CD4-positive, alpha-beta T cell treated with Interleukin-6 for 4 hours (primary cell): ENCODE measurements around the gene UBR3.
"Not testable (repeated sequence)": the region's sequence is repeated elsewhere in the genome, so short reads cannot be mapped to it uniquely, and the experiment has no call there.

ENCODE experiments used
- DNase-seq: peaks from one replicate; pipeline ENCODE4 v3.0.0-alpha.2; 2020; ENCODE audit warnings: mixed read lengths

Gene UBR3

DNA sequence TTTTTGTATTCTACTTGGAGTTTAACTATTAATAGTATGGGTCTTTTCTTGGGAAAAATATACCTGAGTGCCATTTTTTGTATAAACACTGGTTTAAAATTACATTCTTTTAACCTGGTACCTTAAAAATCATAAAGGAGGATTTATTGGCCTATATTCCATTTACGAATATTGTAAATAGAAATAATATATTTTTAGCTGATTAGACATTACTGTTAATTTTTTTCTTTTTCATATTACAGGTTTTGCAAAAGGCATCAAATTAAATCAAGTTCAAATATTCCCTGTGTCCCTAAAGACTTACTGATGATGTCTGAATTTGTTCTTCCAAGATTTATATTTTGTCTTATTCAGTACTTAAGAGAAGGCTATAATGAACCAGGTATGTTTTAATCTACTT, 44.7 kb downstream of the UBR3 start:
- no peak for DNase-seq

- peak; percentile 13 for DNase-seq
Observed at GRCh38 chr2:169877398-169877797, 50.1 kb downstream of the UBR3 start.

- DNase-seq: no peak
Observed at GRCh38 chr2:169887120-169887519, 59.9 kb downstream of the UBR3 start.

DNA sequence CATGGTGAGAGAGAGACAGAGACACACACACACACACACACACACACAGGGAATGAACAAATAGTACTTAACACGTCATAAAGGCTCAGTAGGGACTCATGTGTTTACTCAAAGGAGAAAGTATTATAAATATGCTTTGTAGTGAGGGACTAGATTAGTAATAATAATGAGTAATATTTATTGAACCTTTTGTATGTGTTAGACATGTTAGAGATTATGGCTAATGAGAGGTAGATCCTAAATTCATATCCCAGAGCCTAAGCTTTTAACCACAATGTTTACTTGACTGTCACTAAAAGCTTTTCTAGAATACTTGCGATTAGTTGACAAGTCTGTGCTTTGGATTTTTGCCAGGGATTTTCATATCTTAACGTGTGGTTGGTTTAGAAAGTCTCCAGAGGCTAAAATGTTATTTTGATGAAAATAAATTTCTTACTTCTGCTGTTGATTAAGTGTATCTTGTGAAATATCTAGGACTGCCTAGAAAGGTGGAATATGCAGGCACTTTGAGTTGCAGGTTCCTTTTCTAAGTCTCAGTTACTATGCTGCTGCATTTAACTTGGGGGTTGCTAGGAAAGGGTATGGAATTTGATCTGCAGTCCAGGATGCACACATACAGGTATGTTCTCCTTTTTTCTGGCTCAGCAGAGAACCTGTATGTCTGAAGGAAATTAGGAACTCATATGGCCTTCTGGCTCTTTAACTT, 64.5 kb downstream of the UBR3 start:
- DNase-seq: no peak

DNA sequence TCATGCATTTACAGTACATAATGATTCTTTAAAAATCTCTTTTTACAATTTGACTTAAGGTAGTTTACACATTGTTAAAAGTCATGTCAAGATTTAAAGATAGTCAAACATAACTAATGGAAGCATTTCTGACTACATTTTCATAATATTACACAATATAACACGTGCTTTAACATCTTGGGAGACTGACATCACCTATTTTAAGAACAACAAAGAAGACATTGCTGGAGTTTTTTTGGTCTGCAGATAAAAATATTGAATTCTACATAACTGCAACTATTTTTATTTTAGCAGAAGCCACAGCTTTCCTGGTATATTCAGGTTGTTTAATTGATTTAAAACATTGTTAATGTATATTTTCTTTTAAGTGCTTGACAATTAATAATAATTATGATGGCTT, 65.7 kb downstream of the UBR3 start:
- no peak for DNase-seq

GRCh38 chr2:169895294-169895985, 68.2 kb downstream of the UBR3 start:
- DNase-seq: no peak

DNA sequence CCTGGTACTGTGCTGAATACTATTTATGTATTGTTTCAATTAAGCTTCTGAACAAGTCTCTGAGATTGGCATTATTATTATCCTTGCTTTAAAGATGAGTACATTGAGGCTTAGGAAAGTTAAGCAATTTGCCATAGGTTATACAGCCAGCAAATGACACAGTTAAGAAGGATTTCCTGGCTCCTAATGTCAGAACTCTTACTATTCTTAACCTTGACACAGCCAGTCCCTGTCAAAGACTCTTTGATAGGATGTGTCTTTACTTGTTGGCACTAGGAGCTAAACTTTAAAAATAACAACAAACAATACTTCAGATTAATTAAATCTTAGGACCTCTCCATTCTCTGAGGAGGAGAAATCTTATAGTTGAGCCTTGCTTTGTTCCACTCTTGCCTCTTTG, 70.6 kb downstream of the UBR3 start:
- DNase-seq: no peak

- DNase-seq: not testable (repeated sequence)
Observed at GRCh38 chr2:169900103-169900502, 72.8 kb downstream of the UBR3 start.

- no peak for DNase-seq
Observed at GRCh38 chr2:169900686-169901085, 73.4 kb downstream of the UBR3 start.

DNA sequence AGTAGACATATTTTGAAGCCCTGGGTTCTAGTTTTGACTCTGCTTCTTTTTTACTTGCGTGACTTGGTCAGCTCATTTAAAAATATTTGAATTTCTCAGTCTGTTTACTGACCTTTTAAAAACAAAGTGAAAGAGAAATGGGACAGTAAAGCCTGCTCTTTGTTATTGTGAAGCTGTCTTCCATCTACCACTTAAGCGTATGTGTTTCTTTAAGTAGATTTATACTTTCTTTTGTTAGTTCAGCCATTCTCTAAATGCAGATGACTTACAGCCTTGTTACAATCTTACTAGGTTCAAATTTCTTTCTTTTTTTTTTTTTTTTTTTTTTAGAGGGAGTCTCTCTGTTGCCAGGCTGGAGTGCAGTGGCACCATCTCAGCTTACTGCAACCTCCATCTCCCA, 79.5 kb downstream of the UBR3 start:
- no peak for DNase-seq

DNA sequence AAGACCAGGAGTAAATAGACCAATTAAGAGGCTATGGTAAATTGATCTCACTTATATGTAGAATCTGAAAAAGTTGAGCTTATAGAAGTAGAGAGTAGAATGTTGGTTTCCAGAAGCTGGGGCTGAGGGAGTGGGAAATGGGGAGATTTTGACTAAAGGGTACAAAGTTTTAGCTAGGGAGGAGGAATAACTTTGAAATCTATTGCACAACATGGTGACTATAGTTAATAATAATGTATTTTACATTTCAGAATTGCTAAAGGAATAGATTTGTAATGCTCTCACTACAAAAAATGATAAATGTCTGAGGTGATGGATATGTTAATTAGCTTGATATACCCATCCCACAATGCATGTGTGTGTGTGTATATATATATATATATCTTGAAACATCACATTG, 82.1 kb downstream of the UBR3 start:
- no peak for DNase-seq

DNA sequence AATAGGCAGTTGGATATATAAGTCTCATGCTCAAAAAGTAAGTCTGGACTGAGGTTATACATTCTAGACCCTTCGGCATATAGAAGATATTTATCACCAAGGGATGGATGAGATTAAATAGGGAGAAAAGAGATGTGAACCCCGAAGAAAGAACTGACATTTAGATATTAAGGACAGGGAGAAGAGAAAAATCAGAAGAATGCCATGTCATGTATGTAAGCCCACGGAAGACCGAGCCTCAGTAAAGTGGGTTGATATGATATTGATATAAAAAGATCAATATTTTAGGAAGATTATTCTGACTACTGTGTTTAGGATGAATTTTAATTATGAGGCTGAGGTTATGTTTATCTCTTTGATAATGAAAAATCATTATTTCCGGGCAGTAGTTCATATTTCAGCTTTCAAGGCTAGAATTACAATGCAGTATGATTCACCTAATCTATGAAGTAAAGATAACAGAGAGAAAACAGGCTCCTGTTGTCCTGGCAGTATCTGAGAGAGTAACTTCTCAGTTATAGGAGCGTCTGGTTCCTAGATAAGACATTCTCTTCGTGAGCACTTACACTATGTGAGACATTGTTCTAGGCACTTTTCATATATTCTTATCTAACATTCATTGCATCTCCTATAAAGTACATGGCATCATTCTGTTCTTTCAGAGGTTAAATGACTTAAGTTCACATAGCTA, 83.0 kb downstream of the UBR3 start:
- no peak for DNase-seq

DNA sequence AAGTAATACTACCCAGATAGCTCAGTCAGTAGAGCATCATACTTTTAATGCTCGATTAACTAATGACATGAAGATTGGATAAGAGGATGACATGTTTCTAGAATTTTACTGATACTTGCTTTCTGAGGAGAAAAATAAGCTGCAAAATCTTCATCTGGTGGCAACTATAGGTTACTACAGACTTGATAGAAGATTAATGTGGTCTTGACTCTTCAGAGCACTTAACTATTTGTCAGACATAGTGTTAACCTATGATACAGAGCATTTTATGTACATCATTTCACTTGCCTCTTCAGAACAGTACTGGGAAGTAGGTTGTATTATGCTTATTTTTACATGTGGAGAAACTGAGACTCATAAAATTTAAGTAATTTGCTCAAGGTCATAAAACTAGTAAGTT, 83.9 kb downstream of the UBR3 start:
- no peak for DNase-seq

DNA sequence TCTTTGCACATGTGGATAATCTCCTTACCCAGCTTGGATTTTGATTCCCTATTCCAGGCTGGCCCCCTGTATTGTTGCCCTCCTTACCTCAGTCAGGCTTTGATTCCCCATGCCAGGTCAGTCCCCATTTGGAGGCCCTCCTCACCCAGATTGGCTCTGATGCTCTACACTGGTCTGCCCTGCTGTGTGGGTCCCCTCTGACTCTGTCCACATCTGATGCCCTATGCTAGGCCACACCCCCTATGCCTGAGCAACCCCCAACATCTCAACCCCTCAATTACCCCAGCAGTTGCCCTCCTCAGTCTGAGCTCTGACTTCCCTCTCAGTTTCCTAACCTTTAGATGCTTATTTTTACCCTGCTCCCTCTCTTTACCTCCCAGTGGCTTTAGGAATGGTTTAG, 89.4 kb downstream of the UBR3 start:
- DNase-seq: no peak

- DNase-seq: no peak
Observed at GRCh38 chr2:169923977-169924376, 96.7 kb downstream of the UBR3 start.

DNA sequence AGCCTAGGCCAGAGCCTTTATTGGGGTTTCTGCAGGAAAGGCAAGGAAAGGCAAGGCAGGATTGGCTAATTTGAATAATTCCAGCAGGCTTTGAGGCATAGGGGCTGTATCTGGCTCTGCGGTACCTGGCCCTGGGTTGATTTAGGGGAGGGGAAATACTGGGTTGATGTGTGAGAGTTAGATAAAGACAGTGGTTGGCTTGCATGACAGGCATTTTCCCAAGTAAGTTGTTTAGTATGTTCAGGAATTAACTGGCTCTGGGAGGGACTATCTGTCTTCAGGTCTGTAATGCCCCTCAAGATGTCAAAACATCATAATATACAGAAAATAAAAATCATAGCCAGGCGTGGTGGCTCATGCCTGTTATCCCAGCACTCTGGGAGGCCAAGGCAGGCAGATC, 98.7 kb downstream of the UBR3 start:
- no peak for DNase-seq

DNA sequence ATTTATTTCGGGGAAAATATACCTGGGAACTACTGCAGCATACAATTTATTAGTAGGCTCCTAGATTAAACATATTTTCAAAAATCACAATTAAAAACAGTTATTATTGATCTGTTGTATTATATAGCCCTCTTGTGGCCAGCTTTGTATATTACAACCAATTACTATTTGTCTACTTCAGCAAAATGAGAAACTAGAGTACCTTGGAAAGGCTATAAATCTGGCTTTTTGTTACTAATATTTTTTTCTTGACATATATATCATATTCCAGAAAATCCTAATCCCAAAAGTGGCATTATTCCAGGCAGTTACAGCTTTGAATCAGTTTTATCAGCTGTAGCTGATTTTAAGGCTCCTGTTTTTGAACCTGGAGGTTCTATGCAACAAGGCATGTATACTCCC, 101.2 kb downstream of the UBR3 start:
- no peak for DNase-seq

DNA sequence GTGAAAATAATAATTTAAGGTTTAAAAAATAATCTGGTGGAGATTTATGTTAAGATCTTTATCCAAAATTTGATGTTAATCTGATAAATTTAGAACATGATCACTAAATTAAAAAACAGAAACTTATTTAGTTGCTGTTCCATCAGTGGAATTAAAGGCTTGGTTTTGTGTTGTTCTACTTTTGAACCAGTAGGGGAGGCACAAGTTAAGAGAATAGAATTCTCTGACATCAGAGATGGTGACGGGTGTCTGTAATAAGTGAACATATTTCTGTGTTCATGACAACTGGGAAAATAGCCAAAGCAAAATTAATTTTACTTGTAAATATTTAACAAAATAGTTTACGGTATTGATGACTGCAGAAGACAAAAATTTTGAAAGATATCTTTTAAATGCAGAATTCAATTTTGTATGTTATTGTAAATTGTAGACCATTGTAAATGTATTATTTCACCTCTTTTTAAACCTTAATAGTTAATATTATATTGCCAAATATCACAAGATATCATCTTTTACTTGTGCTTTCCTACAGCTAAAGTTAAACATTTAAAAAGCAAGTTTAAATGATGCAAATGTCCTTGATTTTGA, 106.0 kb downstream of the UBR3 start:
- no peak for DNase-seq

- not testable (repeated sequence) for DNase-seq
Observed at GRCh38 chr2:169936652-169937051, 109.4 kb downstream of the UBR3 start.

GRCh38 chr2:169945515-169945914, 118.3 kb downstream of the UBR3 start:
- DNase-seq: no peak

- no peak for DNase-seq
Observed at GRCh38 chr2:169946092-169946491, 118.8 kb downstream of the UBR3 start.

DNA sequence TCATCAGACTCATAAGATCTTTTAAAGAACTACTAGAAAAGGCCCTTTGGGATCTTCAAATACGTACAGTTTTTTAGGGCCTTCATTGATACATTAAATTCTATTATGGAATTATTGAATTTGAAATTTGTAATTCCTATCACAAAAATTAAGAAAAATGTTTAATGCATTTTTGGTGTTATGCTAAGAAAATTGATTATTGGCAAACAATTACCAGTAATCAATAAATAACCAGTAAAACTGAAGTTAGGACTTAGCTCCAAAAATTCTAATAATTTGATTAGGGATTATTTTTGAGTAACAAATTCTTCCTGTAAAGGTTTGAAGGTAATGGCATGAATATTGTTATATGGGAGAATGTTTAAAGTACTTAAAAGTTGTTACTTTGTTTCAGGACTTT, 119.3 kb downstream of the UBR3 start:
- no peak for DNase-seq

GRCh38 chr2:169955940-169956339, 128.7 kb downstream of the UBR3 start:
- DNase-seq: no peak

DNA sequence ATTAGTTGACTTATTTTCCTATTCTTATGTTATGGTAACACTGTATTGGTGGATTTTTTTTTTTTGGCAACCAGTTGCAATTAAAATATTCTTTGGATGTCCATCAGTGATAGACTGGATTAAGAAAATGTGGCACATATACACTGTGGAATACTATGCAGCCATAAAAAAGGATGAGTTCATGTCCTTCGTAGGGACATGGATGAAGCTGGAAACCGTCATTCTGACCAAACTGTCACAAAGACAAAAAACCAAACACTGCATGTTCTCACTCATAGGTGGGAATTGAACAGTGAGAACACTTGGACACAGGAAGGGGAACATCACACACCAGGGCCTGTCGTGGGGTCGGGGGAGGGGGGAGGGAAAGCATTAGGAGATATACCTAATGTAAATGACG, 130.0 kb downstream of the UBR3 start:
- not testable (repeated sequence) for DNase-seq
